Endothelial cell of umbilical vein (primary cell): ENCODE data around the gene TOP2B. TPM values are rescaled to one million over a fixed set of nuclear protein-coding genes. Genes with fewer than 3 reads are reported as not detected.

Experiments used
- BruUV-seq: library from RNA; stranded (reverse); fragments of 400-500 nt; replicated peaks from 2 replicates; lab custom pipeline; 2021; lab: Mats Ljungman, UMichigan
- CTCF ChIA-PET: fragments of 300-600, 350-600 bp; sonication (Branson Sonifier 250); formaldehyde crosslinking; loops from one replicate; lab custom pipeline; 2021; ENCODE audit warnings: antibody characterized with exemption, inconsistent platforms; lab: Charles Lee
- POLR2A ChIA-PET: fragments of 300-600, 350-600 bp; sonication (Branson Sonifier 250); formaldehyde crosslinking; loops from one replicate; lab custom pipeline; 2021; ENCODE audit warnings: antibody characterized with exemption, inconsistent platforms; lab: Charles Lee
- DNase-seq: peaks from one replicate; pipeline ENCODE4 v3.0.0-alpha.2; 2011; ENCODE audit warnings: low read depth, low spot score
- FAIRE-seq: peaks from 2 replicates; lab custom pipeline; 2011; peaks lifted over from hg19 to GRCh38; lab: Jason Lieb, UNC
- H2AFZ ChIP-seq: 2 replicates; pipeline ENCODE4 v1.6.0; 2012; ENCODE audit warnings: low read depth, low read length, control low read depth, inconsistent platforms
- H3K27ac ChIP-seq: 2 replicates; pipeline ENCODE4 v1.5.1; 2011; ENCODE audit warnings: low read depth, mild to moderate bottlenecking, control low read depth, low read length, moderate library complexity; ENCODE audit not compliant: insufficient read depth
- H3K27me3 ChIP-seq, 2 experiments: 2 replicates each; pipeline versions ENCODE4 v1.6.0 to v1.6.1; 2011; ENCODE audit warnings: low read length in 2 of 2, mixed read lengths in 1 of 2; ENCODE audit not compliant: control insufficient read depth in 2 of 2, insufficient read depth in 2 of 2
- H3K36me3 ChIP-seq, 2 experiments: 2 replicates in 1 of 2; 3 replicates in 1 of 2; pipeline ENCODE4 v1.5.1; 2011; ENCODE audit warnings: low read length in 2 of 2, mild to moderate bottlenecking in 1 of 2, moderate library complexity in 1 of 2; ENCODE audit not compliant: control insufficient read depth in 2 of 2, insufficient read depth in 2 of 2; ENCODE audit errors: extremely low read depth in 1 of 2
- H3K4me1 ChIP-seq: 3 replicates; pipeline ENCODE4 v1.5.1; 2011; ENCODE audit warnings: mild to moderate bottlenecking, low read length; ENCODE audit not compliant: control insufficient read depth, insufficient read depth; ENCODE audit errors: extremely low read depth
- H3K4me2 ChIP-seq: 2 replicates; pipeline ENCODE4 v1.6.1; 2011; ENCODE audit warnings: low read length, control low read depth, mixed read lengths; ENCODE audit not compliant: insufficient read depth
- H3K4me3 ChIP-seq, 3 experiments: fragments of 200-600 bp in 1 of 3; sonication (generic), shearing (Covaris generic) in 1 of 3; replicated peaks in 1 of 3; 2 replicates each; pipeline ENCODE4 v1.5.1; 2011 to 2016; ENCODE audit warnings: control low read depth in 3 of 3, low read length in 3 of 3, mild to moderate bottlenecking in 2 of 3, inconsistent platforms in 1 of 3, low read depth in 1 of 3, moderate library complexity in 1 of 3; ENCODE audit not compliant: insufficient read depth in 1 of 3
- H3K79me2 ChIP-seq: 2 replicates; pipeline ENCODE4 v1.6.0; 2012; ENCODE audit warnings: low read length, inconsistent platforms; ENCODE audit not compliant: control insufficient read depth, insufficient read depth
- H3K9ac ChIP-seq: replicated peaks from 2 replicates; pipeline ENCODE3; 2011; ENCODE audit warnings: low read length, control low read depth; ENCODE audit not compliant: insufficient read depth; ENCODE audit errors: extremely low read depth
- H3K9me1 ChIP-seq: replicated peaks from 3 replicates; pipeline ENCODE4 v1.6.0; 2011; ENCODE audit warnings: mild to moderate bottlenecking, low read length; ENCODE audit not compliant: control insufficient read depth, insufficient read depth; ENCODE audit errors: extremely low read depth
- H3K9me3 ChIP-seq: replicated peaks from 2 replicates; pipeline ENCODE4 v1.5.1; 2012; ENCODE audit warnings: low read length, inconsistent platforms; ENCODE audit not compliant: control insufficient read depth, insufficient read depth
- H4K20me1 ChIP-seq: replicated peaks from 2 replicates; pipeline ENCODE3; 2011; ENCODE audit warnings: mild to moderate bottlenecking, low read length; ENCODE audit not compliant: control insufficient read depth, insufficient read depth; ENCODE audit errors: extremely low read depth
- CTCF ChIP-seq, 2 donors: IDR thresholded peaks; 1 replicate in 1 of 2; 2 replicates in 1 of 2; pipeline ENCODE4 v1.5.1; 2011; ENCODE audit warnings: low read length in 2 of 2, mild to moderate bottlenecking in 2 of 2, moderate library complexity in 2 of 2, control low read depth in 1 of 2, inconsistent platforms in 1 of 2, low read depth in 1 of 2; ENCODE audit not compliant: insufficient read depth in 1 of 2; ENCODE audit errors: extremely low read depth in 1 of 2
- EZH2 ChIP-seq: IDR thresholded peaks from 2 replicates; pipeline ENCODE4 v1.6.1; 2012; ENCODE audit warnings: borderline replicate concordance, low read depth, mild to moderate bottlenecking, moderate library complexity, low read length, inconsistent platforms; ENCODE audit not compliant: severe bottlenecking
- FOS ChIP-seq: IDR thresholded peaks from 2 replicates; pipeline ENCODE4 v1.6.1; 2011; ENCODE audit warnings: mild to moderate bottlenecking, low read length, moderate library complexity, borderline replicate concordance; ENCODE audit not compliant: insufficient read depth
- GATA2 ChIP-seq: IDR thresholded peaks from 2 replicates; pipeline ENCODE4 v1.7.0; 2011; ENCODE audit warnings: low read depth, mild to moderate bottlenecking, moderate library complexity, mixed read lengths, low read length; ENCODE audit not compliant: insufficient read length, insufficient read depth
- JUN ChIP-seq: IDR thresholded peaks from 2 replicates; pipeline ENCODE4 v1.6.1; 2011; ENCODE audit warnings: borderline replicate concordance, low read depth; ENCODE audit not compliant: insufficient read length, insufficient read depth
- MAX ChIP-seq: IDR thresholded peaks from 2 replicates; pipeline ENCODE4 v1.6.1; 2011; ENCODE audit not compliant: insufficient read depth, insufficient read length
- MYC ChIP-seq: IDR thresholded peaks from one replicate; pipeline ENCODE4 v1.6.1; 2011; ENCODE audit warnings: mild to moderate bottlenecking, low read depth, low read length
- POLR2A ChIP-seq: IDR thresholded peaks from 2 replicates; pipeline ENCODE4 v1.6.1; 2012; ENCODE audit warnings: low read depth, mild to moderate bottlenecking, control low read depth, low read length
- POLR2AphosphoS5 ChIP-seq: IDR thresholded peaks from 2 replicates; pipeline ENCODE4 v1.6.1; 2012; ENCODE audit warnings: low read depth, mild to moderate bottlenecking, control low read depth, low read length, moderate library complexity; ENCODE audit not compliant: insufficient read depth
- dilution Hi-C: fragments of 300-500 bp; cut with MboI; formaldehyde crosslinking; loops from one replicate; pipeline ENCODE4 v1.15.0; 2019; ENCODE audit warnings: low sequenced_read_pairs; ENCODE audit not compliant: extremely low pct_ligation_motif_present
- intact Hi-C: fragments of 100-400 bp; cut with micrococcal nuclease; formaldehyde crosslinking; loops from one replicate; pipeline ENCODE4 v1.10.0; 2022
- polyA plus RNA-seq, 4 experiments: library from polyadenylated mRNA; depleted of rRNA in 3 of 4; stranded (reverse) in 3 of 4; unstranded in 1 of 4; fragments of >200 nt; gene quantifications; 2 replicates each; pipeline versions ENCODE4 v1.2.1 to v1.2.3, GENCODE V29; 2011 to 2012; ENCODE audit warnings: missing spikeins in 1 of 4
- total RNA-seq: library from RNA; stranded (reverse); gene quantifications from 2 replicates; pipeline ENCODE4 v1.2.3, GENCODE V29; 2021

The TOP2B gene
- total and polyA plus RNA-seq, 2 donors (not counting 3 experiments of a cell fraction or from before 2014, with no cell fraction given), result 20.4 to 98.9 TPM

GRCh38 chr3:25557694-25558093 lies 107.0 kb downstream of the TOP2B start:
- Histone ChIP-seq H3K4me3 (no peak overlapping the region), H4K20me1 (no peaks in the 10 kb centered on the region), H3K9ac (no peak overlapping the region), H3K4me1 (peaks cover 7% of the 10 kb centered on the region), H3K36me3 (no peaks in the 10 kb centered on the region), H3K79me2 (no peaks in the 10 kb centered on the region), H3K27ac (no peak overlapping the region), H3K9me3 (no peaks in the 10 kb centered on the region), H2AFZ (no peak overlapping the region), H3K27me3 (no peaks in the 10 kb centered on the region), H3K4me2 (no peak overlapping the region), H3K9me1 (no peaks in the 10 kb centered on the region)
- ChIA-PET CTCF (interaction anchor here (1.1 kb wide), 1 partner anchor 36 kb away, joined by 4 read pairs; no protein-coding TSS in a partner anchor), POLR2A (no interaction called here)
- dilution Hi-C loops, result no loop called here
- TF ChIP-seq GATA2, result no peak
- no peak for TF ChIP-seq CTCF (IDR thresholded peaks at IDR 0.05; ENCODE audit: extremely low read depth in 1 of 2, insufficient read depth in 1 of 2, low read depth in 1 of 2, low read length in 2 of 2)
- TF ChIP-seq FOS, result no peak
- no peak for TF ChIP-seq EZH2
- TF ChIP-seq POLR2A, result no peak
- no peak for TF ChIP-seq POLR2AphosphoS5
- no peak for TF ChIP-seq JUN
- TF ChIP-seq MYC, result no peak
- TF ChIP-seq MAX, result no peak
- DNase-seq (no peak), FAIRE-seq (no peak)
- intact Hi-C loops, result no loop called here
- BruUV-seq, result no TSS peak
